ENCODE results near the gene CADPS2.

Gene CADPS2

DNA sequence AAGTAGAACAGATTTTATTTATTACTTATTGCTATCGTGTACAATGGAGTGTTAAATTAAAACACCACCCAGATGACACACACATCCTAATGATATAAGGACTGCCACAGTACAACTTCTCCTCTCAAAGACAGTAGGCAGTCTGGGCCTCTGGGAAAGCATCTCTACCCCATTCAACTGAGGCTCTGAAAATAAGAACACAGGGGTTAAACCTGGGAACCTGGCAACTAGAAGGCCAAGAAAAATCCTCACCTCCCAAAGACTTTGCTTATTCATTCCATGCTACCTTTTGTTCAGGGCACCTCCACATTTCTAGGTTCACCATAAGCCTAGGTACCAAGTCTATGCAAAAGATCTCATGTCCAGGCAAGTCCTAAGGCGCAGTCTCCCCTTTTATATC lies 456.3 kb downstream of the CADPS2 start:
- DNase-seq = no peak

- no peak for DNase-seq
Observed at GRCh38 chr7:122425731-122426130, 460.5 kb downstream of the CADPS2 start.

- DNase-seq = no peak
Observed at GRCh38 chr7:122423591-122423990, 462.7 kb downstream of the CADPS2 start.

DNA sequence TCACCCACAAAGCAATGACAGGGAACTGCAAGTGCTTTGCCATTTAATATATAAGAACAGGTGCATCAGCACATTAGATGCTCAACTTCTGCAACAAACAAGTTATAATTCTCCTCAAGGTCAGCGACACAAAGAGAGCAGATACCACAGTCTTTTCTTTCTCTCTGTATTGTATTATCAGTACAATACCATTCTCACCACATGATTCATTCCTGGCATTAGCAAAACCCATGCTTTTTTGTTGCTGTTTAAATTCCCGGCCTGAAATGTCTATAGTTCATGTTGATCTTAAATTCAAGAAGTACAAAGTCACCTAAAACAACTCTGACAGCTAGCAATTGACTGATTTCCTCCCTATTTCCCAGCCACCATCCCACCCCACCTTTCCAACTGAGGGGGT lies 469.9 kb downstream of the CADPS2 start:
- no peak for DNase-seq

DNA sequence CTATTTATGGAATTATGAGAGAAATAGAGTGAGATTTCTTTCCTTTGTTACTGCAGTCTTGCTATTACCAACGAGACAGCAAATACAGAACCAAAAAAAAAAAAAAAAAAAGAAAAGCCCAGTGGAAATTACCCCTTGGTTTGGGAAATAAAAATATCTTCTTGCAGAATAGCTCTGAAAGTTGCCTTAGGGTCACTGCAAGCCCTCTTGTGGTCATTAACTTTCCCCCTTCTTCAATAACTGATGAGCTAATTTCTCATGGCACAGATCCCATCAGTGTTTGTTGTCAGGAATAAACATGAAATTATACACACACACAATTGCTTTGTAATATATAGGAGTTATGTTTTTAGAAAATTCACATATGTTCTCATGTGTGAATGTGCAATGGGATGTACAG lies 470.8 kb downstream of the CADPS2 start:
- DNase-seq = no peak

GRCh38 chr7:122413339-122413738 lies 472.9 kb downstream of the CADPS2 start:
- DNase-seq = no peak

GRCh38 chr7:122412883-122413282 lies 473.4 kb downstream of the CADPS2 start:
- DNase-seq = no peak

- DNase-seq = no peak
Observed at GRCh38 chr7:122412441-122412840, 473.8 kb downstream of the CADPS2 start.

DNA sequence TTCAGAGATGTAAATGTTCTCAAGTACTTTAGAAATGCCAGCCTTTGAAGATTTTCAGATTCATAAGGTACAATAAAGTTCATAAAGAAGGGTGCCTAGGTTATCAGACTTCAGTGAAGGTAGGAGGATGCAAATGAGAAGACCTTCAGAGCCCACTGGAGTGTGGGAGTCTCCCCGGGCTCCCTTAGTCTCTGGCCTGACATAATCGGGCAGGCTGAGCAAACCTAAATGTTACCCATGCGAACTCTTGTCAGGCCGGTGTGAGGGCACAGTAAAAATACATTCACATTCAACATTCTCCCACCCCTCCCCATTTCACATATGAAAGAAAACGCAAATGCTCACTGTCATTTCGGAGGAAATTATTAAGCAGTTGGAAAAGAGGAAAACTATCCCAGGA lies 479.1 kb downstream of the CADPS2 start:
- DNase-seq = no peak

DNA sequence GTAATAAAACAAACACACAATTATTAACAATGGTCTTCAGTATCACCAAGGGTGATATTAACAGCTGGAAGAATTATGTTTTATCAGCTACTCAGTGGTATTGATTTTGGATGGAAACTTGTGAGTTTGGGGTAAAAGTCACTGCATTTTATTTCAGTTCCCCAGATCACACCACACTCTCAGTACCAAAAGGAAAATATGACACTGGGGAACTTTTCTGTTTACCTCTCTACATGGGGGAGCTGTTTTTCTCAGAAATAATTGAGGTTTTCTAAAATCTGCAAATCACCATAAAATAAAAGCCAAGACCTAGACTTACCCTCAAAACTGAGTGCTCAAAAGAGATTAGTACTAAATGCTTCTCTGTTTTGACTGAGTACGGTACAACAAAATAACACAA lies 483.1 kb downstream of the CADPS2 start:
- no peak for DNase-seq

DNA sequence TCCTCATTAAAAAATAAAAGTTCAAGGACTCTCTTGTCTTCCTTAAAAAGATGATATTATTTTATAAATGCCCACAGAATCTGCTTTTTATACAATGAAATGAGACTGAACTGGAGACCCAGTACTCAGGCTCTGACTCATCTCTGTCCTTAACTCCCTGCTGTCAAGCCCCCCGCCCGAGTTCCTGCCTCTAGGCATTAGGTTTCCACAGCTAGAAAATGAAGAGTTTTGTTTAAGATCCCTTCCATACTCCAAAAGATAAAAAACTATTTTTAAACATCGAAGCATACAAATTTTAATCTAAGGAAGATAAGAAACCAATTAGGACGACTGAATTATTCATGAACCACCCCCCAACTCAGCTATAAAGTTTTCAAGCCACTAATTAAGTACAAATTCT lies 484.0 kb downstream of the CADPS2 start:
- no peak for DNase-seq

DNA sequence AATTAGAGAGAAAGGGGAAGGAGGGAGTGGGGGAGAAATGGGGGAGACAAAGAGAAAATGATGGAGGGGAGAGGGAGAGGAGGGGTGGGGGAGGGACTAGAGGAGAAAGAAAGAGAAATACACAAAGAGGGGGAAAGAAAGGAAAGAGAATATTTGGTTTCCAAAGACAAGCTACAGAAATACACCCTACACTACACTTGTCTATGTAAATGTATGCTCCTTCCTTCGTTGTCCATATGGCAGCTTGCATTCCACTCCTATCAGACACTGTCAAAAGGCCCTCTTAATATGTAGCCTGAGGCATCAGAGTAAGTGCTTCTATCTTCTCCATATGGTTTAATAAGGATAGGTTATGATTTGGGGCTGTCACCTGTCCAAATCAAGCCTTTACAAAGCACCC lies 488.9 kb downstream of the CADPS2 start:
- no peak for DNase-seq

GRCh38 chr7:122394512-122394911 lies 491.7 kb downstream of the CADPS2 start:
- DNase-seq = no peak

DNA sequence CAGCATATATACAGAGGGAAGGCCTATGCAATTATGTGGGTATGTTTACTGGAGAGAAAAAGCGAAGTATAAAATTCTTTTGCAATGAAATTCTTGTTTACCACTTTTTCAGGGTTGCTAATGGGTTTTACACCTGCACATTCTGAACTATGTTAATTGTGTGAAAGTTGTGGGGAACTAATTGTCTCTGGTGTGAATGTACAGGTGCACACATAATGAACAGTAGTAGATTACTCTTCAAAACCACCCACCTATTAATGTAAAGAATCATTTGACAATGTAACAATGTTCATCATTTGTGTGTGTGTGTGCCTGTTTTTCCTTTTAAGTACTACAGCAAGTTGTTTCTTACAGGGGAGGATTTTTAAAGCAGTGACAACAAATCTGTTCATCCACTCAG lies 501.7 kb downstream of the CADPS2 start:
- no peak for DNase-seq

- DNase-seq = no peak
Observed at GRCh38 chr7:122383934-122384333, 502.3 kb downstream of the CADPS2 start.

DNA sequence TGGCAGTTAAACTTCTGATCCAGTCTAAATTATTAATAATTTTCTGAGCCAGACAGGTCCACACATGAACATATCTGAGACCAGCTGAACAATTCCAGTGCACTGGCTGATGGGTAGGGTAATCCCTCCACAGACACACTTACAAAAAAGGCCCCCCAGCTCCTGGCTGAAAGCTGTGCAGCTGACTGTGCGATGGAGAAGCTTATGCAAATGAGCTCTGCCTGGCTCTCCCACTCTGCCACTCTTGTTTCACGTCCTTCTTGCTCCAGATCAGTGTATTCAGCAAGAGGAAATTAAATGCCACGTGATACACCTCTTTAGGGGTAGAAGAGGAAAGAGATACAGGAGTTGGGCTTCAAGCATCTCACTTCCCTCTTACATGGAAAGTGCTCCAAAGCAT lies 505.3 kb downstream of the CADPS2 start:
- DNase-seq = no peak

DNA sequence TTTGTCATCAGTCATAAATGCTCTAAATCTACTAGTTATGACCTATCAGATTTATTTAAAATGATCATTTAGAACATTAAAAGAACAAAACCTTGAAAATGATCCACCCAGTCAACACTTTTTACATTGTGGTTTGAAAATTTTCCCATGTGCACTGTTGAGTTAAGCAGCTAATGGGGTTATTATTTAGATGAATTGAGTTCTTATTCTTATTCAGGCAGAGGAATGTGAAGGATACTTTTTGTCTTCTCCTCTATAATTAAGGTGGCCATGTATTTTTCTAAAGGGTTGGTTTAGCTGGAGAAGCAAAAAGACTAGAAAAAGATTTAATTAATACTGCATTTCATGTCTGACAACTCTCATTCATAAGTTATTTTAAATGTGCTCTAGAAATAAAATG lies 506.8 kb downstream of the CADPS2 start:
- no peak for DNase-seq

- no peak for DNase-seq
Observed at GRCh38 chr7:122369756-122370155, 516.5 kb downstream of the CADPS2 start.

GRCh38 chr7:122364761-122365280 lies 521.4 kb downstream of the CADPS2 start:
- DNase-seq = no peak

- no peak for DNase-seq
Observed at GRCh38 chr7:122363144-122363543, 523.1 kb downstream of the CADPS2 start.

DNA sequence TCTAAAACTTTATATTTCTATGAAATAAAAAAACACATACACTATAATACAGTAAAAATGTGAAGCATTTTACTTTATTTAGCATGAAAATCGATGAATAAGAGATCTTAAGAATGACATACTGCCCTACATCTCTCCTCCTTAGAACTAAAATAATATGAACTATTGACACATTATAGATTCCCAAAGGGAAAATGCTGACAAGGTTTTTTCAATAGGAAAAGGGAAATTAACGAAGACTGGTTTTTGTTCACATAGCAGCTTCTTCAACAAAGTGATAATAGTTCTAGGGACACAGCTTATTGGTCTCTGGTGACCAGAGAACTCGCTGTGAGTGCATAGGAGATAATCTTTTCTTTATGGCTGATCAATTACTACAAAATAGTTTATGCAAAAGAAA lies 523.8 kb downstream of the CADPS2 start:
- no peak for DNase-seq

DNA sequence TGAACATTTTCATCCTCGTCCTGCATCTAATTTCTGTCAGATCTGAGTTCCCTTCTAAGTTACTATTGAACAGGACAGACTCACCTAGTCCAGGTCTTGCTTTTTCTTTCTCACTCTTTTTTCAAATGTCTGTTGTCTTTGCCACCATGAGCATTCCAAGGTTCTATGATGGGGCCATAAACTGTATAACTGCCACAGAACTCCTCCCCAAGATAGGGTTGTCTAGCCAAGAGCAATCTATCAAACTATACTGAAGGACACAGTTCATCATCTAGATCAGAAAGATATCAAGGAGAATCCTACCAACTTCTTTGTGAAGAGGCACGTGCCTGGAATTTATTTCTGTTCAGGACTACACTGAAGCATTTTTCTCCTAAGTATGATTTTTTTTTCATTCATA lies 531.6 kb downstream of the CADPS2 start:
- DNase-seq = no peak

DNA sequence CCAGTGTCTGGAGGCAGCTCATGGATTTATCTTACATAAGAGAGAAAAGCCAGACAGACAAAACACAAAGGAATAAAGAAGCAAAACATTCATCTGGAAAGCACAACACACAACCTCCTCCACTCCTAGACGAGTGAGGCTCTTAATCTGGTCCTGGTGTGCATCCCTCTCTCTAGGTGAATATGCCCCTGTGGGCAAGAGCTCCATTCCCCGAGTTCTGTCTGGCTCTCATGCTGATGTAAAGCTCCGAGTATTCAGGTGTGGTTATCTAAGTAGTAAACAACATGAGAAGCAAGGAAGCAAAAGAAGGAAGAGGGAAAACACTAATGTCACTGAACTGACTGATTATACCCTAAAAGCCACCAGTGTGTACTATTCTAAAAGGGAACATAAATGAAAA lies 533.8 kb downstream of the CADPS2 start:
- DNase-seq = no peak

DNA sequence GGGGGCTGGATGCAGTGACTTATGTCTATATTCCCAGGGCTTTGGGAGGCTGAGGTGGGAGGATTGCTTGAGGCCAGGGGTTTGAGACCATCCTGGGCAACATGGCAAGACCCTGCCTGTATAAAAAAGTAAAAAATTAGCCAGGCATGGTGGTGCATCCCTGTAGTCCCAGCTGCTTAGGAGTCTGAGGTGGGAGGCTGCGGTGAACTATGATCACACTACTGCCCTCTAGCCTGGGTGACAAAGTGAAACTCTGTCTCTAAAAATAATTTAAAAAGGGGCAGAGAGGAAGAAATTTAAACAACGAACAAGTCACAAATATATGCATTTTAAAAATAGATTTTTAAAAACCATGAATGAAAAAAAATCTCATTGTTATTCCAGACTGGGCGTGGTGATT lies 535.6 kb downstream of the CADPS2 start:
- no peak for DNase-seq

DNA sequence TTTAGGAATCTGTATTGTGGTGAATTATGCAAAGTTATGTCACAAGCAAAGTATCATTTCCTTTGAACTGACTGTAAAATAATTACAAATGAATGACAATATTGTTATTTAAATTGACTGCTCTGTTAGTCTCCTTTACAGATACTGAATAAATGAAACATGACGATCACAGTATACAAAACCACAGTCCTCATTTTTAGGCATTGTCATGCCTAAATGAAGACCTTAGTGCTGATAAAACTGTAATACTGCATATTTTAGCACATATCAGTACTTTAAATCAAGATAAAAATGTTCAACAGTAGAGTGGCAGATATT lies 542.0 kb downstream of the CADPS2 start:
- no peak for DNase-seq
